Stimulated activated CD4-positive, alpha-beta T cell treated with anti-CD3 and anti-CD28 coated beads, Interleukin-15, amount 100 ng/mL, for 48 hours (primary cell): ENCODE data around the gene FCAMR.

Experiments used
- DNase-seq, 2 donors: peaks; one replicate each; pipeline ENCODE4 v3.0.0-alpha.2; 2020; ENCODE audit warnings: low read depth in 2 of 2

Gene FCAMR

GRCh38 chr1:206998816-206999215 lies 28.6 kb upstream of the FCAMR start:
- no peak for DNase-seq

DNA sequence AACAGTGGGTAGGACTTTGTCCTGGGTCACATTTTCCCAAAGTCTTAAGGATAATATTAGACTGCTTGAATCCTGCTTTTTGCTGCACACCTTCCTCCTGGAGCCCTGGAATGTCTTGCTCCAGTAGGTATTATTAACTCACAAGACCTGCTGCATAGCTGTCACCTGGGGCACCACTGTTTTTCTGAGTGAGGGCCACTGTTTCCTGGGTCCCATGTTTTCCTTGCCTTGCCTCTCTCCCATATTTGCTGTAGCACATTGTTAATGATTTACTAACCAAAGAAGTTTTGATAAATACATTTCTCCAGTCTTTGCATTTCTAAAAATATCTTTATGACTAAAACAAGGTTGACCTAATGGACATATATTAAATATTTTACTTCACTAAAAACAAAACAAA lies 22.5 kb upstream of the FCAMR start:
- DNase-seq, result no peak

DNA sequence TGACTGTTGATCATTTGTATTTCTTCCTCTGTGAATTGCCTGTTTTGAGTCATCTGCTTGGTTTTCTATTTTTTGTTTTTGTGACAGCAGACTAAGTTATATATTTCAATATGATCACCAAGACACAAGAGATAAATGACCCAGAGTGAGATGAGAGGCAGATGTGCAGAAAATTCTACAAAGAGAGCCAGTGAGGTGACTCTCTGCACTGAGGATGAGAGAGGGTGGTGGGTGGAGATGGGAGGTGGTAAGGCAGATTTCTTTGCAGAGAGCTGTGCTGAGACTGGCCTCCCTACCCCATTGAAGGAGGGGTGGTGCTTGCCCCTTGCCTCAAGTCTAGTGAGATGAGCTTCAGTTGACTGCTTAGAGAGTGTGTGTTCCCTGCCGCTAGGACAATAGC lies 17.6 kb upstream of the FCAMR start:
- DNase-seq, result no peak

DNA sequence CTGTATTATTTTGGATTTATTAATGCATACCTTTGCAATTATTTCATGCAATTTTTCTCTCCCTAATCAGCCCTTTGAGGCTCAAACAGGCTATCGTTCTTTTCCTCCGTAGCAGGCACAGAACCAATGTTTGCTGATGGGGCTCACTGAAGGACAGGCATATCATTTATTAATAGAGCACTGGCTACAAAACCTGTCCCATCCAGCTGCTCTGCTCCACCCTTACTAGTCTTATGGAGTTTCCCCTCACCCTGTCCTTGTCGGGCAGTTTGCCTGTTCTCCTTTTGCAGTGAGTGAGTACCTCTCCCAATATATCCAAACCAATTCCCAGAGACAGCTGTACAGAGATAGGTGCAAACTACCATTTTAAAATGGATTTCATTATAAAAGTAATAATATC lies 16.6 kb upstream of the FCAMR start:
- no peak for DNase-seq

- no peak for DNase-seq
Observed at GRCh38 chr1:206986402-206986801, 16.1 kb upstream of the FCAMR start.

DNA sequence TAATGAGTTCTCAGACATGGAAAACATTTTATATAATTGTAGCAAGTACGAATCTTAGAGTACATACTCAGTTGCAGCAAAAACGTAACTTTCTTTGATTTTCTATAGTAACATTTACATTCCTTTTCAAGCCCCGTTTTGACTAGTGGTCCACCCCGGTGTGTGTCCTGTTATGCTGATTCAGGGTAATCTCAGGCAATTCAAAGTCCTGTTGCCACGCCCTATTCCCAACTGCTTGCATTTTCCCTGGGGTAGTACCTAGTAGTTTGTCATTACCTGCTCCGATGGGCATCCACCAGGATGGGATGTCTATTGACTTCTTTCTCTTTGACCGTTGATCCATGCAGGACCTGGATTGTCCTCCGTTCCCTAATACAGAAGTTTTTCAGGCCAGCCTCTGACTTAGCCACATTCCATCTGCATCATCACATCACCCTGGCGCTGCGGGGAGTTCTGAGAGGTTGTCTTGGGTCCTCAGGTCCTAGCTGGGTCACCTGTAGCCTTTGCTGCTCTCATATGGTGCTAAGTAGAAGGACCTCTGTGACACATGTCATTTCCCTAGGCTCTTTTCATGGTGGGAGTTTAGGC lies 15.0 kb upstream of the FCAMR start:
- no peak for DNase-seq

DNA sequence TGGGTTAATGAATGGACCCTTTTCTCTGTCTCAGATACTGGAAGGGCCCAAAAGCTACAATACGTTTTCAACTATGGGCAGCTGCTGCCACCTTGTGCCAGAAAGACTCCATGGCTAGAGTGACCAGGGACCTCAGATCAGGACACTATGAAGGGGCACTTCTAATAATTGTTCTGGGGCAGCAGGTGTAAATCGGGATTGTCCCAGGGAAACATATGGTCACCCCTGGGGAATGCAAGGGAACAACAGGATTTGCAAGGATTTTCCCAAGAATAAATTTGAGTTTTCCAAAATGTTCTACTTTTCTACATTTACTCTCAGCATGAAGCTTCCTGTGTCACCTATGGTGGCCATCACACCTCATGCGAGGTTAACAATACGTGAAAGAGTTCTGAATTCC lies 12.0 kb upstream of the FCAMR start:
- DNase-seq, result peak; percentile 18 to 44

GRCh38 chr1:206979379-206980043 lies 9.3 kb upstream of the FCAMR start:
- no peak for DNase-seq

- DNase-seq, result no peak
Observed at GRCh38 chr1:206978259-206978658, 8.0 kb upstream of the FCAMR start.

- no peak for DNase-seq
Observed at GRCh38 chr1:206975306-206975705, 5.0 kb upstream of the FCAMR start.

DNA sequence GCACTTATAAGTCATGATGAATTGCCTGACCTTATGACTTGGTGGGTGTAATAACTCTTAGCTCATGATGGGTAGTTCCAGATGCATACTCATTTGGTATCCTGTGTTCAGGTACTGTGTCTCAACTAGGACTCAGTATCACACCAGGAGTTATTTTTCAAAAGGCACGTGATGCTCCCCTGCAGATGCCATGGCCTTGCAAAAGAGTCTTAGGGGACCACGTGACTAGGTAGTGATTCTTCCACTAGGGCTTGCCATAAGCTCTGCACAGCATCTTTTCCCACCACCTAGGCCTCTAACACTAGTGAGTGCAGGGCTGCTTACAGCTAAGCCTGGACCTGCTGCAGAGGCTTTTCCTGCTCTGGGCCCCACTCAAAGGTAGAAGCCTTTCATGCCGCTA lies 3.9 kb upstream of the FCAMR start:
- DNase-seq, result no peak

DNA sequence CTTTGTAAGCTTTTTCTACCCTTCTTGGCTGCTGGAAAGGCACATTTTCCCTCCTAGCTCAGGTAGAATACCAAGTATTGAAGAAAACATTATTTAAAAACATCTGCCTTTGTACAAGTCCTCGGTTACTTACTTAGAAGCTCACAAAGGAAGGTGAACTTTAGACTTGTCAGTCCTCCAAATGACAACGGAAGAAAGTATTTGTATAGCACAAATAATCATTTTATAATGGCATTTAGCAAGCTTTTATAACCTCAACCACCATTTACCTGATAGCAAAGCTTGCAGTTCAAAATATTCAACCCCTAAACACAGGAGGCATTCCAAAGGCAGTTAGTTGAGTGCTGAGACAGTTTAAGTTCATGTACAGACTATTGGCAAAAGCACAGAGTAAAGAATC lies 2.5 kb upstream of the FCAMR start:
- no peak for DNase-seq

DNA sequence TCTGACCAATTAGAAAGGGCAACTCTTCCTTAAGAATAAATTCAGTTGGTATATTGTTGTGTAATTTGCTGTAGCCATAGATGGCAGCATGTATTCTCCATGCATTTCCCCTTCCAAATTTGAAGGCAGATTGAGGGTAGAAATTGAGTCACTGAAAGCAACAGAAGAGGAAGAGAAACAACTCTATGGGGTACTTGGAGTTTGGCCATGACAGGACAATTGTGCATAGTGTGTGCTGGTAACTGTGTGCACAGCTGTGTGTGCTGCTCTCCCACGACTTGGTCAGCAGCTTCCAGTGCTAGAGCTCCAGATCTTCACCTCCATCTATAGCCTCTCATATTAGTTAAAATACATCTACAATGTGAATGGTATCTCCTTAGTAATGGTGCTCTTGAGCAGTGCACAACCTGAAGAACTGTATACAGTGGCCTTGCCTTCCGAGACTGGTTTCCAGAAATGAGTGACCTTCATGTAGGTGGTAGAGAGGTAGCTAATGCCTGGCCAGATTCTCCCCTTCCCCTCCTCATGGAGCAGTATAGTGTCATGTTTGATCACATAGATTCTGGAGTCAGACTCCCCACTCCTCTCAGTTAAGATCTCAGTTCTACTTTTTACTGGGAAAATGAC lies 882 bp upstream of the FCAMR start:
- DNase-seq, result no peak

DNA sequence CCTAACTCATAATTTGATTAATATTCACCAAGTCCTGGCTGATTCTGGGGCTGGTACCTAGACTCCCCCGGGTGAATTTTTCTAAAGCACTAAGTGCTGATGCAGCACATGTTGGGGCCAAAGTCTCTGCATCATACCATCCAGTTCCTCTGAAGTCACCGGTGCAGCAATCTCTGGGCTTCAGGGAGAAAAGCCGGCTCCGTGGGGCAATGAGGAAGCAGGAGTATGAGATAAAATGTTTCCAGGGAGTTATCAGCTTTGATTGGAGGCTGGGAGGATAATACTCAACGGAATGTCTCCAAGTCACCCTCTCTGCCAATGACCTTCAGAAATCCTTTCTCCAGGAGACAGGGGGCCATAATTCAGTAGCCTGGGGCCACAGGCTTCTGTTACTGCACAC lies 1.2 kb downstream of the FCAMR start:
- DNase-seq, result no peak

GRCh38 chr1:206967096-206967849 lies 3.0 kb downstream of the FCAMR start:
- DNase-seq, result no peak

DNA sequence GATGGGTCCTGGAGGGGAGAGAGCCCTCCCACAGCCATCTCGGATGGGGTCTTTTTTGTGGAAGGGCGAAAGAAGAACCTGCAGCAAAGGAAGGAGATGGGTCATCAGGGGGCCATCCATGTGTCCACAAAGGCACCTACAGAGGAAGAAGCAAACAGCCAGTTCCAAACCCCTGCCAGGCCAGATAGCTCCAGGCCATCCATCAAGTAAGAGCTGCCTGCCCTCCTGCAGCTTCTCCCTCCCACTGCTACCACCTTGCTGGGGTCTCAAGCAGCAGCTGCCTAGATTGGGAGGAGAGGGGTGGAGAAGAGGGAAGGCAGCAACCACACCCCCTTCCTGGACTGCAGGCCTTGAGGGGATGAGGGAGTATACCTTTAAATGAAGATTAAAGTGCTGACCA lies 4.5 kb downstream of the FCAMR start:
- DNase-seq, result no peak

DNA sequence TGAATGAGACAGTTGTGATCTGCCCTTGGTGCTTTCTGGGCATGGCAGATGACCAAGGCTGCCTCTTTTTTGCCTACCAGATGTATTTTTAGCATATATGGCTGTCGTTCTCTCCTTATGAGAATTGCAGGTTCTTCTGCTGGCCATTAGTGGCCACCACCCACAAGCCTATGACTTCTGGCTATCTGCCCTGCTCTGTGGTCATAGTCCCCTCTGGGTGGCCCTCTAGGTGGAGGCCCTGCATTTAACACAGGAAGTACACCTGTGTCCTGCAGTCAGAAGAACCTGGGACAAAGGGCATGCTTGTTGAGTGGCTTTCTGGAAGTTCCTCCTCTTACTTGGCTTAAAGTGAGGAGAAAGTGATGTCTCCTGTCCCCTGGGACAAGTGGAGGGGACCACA lies 6.5 kb downstream of the FCAMR start:
- DNase-seq, result no peak

GRCh38 chr1:206963119-206963712 lies 7.0 kb downstream of the FCAMR start:
- DNase-seq, result no peak

- no peak for DNase-seq
Observed at GRCh38 chr1:206962272-206962671, 8.0 kb downstream of the FCAMR start.

- DNase-seq, result no peak
Observed at GRCh38 chr1:206961668-206962067, 8.6 kb downstream of the FCAMR start.

DNA sequence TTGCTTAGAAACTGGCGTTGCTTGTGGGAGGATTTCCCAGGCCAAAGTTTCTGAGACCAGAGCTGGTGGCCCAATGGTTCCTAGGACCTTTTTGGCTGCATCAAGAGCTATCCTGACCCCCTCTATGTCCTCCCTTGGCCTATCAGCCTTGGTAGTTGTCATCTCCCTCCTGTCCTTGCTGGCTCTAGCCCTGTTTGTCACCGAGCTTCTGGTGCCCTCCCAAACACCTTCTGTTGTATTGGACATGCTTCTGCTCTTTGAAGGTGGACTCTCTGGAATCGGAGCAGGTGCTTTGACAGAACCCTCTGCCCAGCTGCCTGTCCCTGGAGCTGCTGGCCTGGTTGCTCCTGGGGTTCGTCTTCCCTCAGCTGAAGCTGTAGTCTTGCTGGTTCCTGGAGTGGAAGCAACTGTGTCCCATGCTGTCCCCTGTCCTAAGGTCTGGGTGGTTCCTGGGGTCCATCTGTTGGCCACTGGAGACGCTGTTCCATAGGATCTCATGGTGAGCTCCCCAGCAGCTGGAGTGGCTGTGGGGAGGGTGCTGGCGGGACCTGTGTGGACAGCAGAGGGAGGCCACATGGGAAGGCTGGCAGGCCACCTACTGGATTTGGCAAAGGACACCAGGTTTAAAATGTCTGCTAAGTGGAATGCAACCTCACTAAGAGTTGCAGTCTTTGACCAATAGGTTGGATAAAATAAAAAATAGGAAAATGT lies 9.4 kb downstream of the FCAMR start:
- no peak for DNase-seq

GRCh38 chr1:206958144-206958543 lies 12.1 kb downstream of the FCAMR start:
- DNase-seq, result no peak
